ENCODE measurements around the gene DOCK9.
A peak's percentile ranks its signal among the peaks of the same experiment; 100 is the strongest.

The DOCK9 gene

DNA sequence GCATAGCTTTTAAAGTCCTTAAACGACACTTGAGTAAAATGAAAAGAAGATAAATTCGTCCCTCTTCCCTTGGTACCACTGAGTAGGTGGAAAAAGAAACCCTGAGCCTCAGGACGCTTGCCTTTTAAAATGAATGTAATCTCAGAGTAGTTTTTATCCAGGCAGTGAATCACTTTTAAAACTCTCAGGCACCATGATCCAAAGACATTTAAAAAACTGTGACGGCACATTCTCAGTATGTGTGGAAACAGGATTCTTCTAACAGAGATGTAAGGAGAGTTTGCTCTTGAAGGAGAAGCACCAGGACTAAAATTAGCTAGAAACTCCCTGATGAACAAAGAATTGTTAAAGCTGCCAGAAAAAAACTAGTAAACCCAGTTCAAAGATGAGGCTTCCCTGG, 119.7 kb downstream of the DOCK9 start:
- TF ChIP-seq, protein P1, sequence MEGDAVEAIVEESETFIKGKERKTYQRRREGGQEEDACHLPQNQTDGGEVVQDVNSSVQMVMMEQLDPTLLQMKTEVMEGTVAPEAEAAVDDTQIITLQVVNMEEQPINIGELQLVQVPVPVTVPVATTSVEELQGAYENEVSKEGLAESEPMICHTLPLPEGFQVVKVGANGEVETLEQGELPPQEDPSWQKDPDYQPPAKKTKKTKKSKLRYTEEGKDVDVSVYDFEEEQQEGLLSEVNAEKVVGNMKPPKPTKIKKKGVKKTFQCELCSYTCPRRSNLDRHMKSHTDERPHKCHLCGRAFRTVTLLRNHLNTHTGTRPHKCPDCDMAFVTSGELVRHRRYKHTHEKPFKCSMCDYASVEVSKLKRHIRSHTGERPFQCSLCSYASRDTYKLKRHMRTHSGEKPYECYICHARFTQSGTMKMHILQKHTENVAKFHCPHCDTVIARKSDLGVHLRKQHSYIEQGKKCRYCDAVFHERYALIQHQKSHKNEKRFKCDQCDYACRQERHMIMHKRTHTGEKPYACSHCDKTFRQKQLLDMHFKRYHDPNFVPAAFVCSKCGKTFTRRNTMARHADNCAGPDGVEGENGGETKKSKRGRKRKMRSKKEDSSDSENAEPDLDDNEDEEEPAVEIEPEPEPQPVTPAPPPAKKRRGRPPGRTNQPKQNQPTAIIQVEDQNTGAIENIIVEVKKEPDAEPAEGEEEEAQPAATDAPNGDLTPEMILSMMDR (IDR thresholded peaks at IDR 0.05; ENCODE audit: extremely low read depth, missing control alignments) = no peak
- DNase-seq (ENCODE audit: low spot score) = no peak

DNA sequence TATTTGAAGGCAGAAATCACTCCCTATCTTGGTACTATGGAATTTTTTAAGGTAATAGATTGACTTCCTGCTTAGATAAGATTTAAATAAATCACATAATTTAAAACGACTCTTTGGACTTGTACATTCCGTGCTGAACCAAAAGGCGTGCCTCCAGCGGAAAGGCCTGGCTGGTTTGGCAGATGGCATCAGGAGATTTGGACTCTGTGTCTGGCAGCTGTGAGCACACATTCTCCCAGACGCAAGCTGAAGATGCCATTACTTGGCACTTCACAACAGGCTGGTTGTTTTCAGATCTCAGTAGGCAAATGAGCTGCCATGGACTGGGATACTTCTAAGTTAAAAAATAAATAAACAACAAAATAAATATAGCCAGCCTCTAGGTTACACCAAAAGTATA, 120.9 kb downstream of the DOCK9 start:
- DNase-seq (ENCODE audit: low spot score) = no peak
- TF ChIP-seq, protein P1 (IDR thresholded peaks at IDR 0.05; ENCODE audit: extremely low read depth, missing control alignments) = no peak

DNA sequence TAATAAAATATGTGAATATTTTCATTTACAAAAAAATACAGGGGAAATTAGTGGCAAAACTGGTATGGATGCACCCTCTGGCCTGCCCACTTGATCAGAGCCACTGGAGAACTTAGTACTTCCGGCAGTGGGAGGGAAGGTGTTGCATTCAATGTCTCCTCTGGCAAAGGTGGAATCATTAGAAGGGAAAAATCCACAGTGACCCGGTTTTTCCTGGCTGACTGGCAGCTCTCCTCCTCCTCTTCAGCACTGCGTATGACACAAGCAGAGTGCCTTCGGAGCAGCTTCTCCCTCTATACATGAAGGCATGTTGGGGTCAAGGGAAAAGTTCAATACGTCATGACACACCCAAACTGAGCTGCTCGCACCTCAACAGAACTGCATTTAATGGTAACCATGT, 123.4 kb downstream of the DOCK9 start:
- TF ChIP-seq, protein P1 (IDR thresholded peaks at IDR 0.05; ENCODE audit: extremely low read depth, missing control alignments) = no peak
- DNase-seq (ENCODE audit: low spot score) = no peak

DNA sequence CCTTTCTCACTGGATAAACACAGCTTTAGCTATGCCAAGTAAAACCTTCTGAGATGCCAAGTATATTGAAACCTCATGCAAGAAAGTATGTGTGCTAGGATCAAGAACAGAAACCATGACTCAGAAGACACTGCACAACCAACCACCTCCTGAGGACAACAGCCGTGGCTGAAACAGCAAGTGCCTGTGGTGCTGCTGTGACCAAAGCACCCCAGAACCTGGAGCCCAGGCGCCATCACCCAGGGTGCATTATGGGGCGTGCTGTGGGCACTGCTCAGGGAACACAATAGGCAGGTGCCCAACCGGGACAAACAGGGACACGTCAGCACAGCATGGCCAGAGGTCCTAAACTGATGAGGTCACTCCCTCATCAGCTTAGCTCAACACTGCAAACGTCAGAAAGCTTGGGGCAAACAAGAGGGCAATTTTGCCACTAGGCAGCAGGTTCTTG, 124.1 kb downstream of the DOCK9 start:
- DNase-seq (ENCODE audit: low spot score) = peak; percentile 35
- TF ChIP-seq, protein P1 (IDR thresholded peaks at IDR 0.05; ENCODE audit: extremely low read depth, missing control alignments) = no peak

DNA sequence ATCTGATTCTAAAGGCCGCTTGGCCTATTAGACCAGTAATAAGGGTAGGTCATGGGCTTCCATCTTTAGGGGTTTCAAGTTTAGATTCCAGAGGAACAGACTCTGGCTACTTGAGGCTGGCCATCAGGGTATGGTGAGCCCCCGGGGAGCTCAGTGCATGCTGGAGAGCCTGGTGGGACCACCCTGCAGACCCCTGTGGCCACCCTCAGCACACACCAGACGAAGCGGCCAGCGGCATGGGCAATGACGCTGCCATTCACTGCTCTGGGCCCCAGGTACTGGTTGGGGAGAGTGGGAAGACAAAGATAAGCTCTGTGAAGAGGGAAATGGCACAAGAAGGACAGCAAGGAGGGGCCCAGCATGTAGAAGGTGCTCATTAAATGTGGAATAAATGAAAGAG, 126.6 kb downstream of the DOCK9 start:
- no peak for DNase-seq (ENCODE audit: low spot score)
- TF ChIP-seq, protein P1 (IDR thresholded peaks at IDR 0.05; ENCODE audit: extremely low read depth, missing control alignments) = no peak

DNA sequence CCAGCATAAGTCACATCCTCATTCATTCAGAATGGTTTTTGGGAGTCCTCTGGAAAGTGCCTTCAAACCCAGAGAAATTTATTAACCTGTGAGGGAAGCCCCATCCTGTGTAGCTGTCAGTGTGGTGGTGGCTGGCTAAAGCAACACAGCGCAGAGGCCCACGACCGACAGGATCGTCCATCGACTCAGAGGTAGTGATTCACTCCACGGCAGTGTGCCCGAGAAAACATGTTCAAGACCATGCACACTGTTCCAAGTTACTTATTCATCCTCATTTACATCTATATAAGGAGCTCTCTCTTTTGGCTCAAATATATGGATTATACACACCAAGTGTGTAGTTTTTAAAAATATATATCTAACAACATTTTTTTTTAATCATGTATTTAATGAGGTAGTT, 129.1 kb downstream of the DOCK9 start:
- TF ChIP-seq, protein P1 (IDR thresholded peaks at IDR 0.05; ENCODE audit: extremely low read depth, missing control alignments) = no peak
- no peak for DNase-seq (ENCODE audit: low spot score)

DNA sequence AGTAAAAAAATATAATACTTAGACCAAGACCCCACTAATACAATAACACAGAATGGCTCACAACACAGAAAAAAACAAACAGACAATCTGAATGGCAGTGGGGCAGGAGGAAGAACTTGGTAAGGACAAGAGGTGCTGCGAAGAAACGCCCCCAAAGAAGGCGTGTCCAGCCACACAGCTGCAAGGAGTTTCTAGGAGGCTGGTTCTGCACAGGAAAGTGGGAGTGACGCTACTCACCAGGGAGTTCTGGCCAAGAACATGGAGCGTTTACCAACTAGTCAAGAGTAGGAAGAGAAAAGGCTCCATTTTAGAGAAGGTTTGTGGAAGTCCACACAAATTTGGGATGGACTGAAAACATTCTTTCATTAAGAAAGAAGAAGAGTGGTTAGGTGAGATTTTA, 130.1 kb downstream of the DOCK9 start:
- no peak for DNase-seq (ENCODE audit: low spot score)
- TF ChIP-seq, protein P1 (IDR thresholded peaks at IDR 0.05; ENCODE audit: extremely low read depth, missing control alignments) = no peak
